H1 (cell line): ENCODE results near the gene HSF4. TPM values are rescaled to one million over a fixed set of nuclear protein-coding genes. Genes with fewer than 3 reads are reported as not detected.

ENCODE experiments used
- CTCF ChIA-PET: fragments of 300-600 bp; sonication (Branson Sonifier 250); formaldehyde crosslinking; loops from one replicate; lab custom pipeline; 2021; ENCODE audit not compliant: partially characterized antibody; lab: Charles Lee
- POLR2A ChIA-PET: fragments of 300-600 bp; sonication (Branson Sonifier 250); formaldehyde crosslinking; loops from one replicate; lab custom pipeline; 2021; ENCODE audit warnings: inconsistent platforms; ENCODE audit not compliant: partially characterized antibody; lab: Charles Lee
- DNase-seq, 2 experiments: peaks; one replicate each; pipeline versions ENCODE4 v3.0.0 to v3.0.0-alpha.2; 2010 to 2022; ENCODE audit warnings: low spot score in 2 of 2, low read depth in 1 of 2, mixed read lengths in 1 of 2
- FAIRE-seq: peaks from 2 replicates; lab custom pipeline; 2011; peaks lifted over from hg19 to GRCh38; lab: Jason Lieb, UNC
- H2AFZ ChIP-seq: 2 replicates; pipeline ENCODE4 v1.8.1; 2012; ENCODE audit warnings: low read length, inconsistent platforms
- H2AK5ac ChIP-seq: 2 replicates; pipeline ENCODE4 v1.6.1; 2013; ENCODE audit warnings: low read depth, low read length
- H2BK120ac ChIP-seq: replicated peaks from 2 replicates; pipeline ENCODE3; 2013; ENCODE audit warnings: low read depth, low read length, inconsistent platforms
- H2BK12ac ChIP-seq: 2 replicates; pipeline ENCODE4 v1.6.1; 2013; ENCODE audit warnings: low read depth, low read length
- H2BK15ac ChIP-seq: 2 replicates; pipeline ENCODE4 v1.6.1; 2013; ENCODE audit warnings: low read length
- H2BK20ac ChIP-seq: 2 replicates; pipeline ENCODE4 v1.6.1; 2013; ENCODE audit warnings: low read length
- H2BK5ac ChIP-seq: 2 replicates; pipeline ENCODE4 v1.6.1; 2013; ENCODE audit warnings: low read depth, low read length
- H3K14ac ChIP-seq: 2 replicates; pipeline ENCODE4 v1.6.1; 2013; ENCODE audit warnings: inconsistent platforms; ENCODE audit not compliant: insufficient read length
- H3K18ac ChIP-seq: 2 replicates; pipeline ENCODE4 v1.6.1; 2013; ENCODE audit warnings: low read length; ENCODE audit errors: extremely low read depth
- H3K23ac ChIP-seq: 2 replicates; pipeline ENCODE4 v1.6.1; 2013; ENCODE audit warnings: inconsistent platforms; ENCODE audit not compliant: insufficient read length
- H3K23me2 ChIP-seq: 2 replicates; pipeline ENCODE4 v1.6.1; 2013; ENCODE audit warnings: low read depth, low read length
- H3K27ac ChIP-seq: 2 replicates; pipeline ENCODE4 v1.6.1; 2011; ENCODE audit warnings: low read depth, low read length, inconsistent platforms
- H3K27me3 ChIP-seq, 4 experiments: replicated peaks in 1 of 4; 1 replicate in 1 of 4; 2 replicates in 3 of 4; pipeline versions ENCODE4 v1.6.1 to v1.8.1; 2011 to 2013; ENCODE audit warnings: low read length in 3 of 4, mild to moderate bottlenecking in 3 of 4, inconsistent platforms in 2 of 4, mixed read lengths in 2 of 4, moderate library complexity in 1 of 4; ENCODE audit not compliant: control insufficient read depth in 3 of 4, insufficient read depth in 3 of 4; ENCODE audit errors: extremely low read depth in 1 of 4
- H3K36me3 ChIP-seq, 4 experiments: 2 replicates each; pipeline versions ENCODE4 v1.6.1 to v1.8.1; 2011 to 2013; ENCODE audit warnings: mild to moderate bottlenecking in 4 of 4, low read length in 3 of 4, moderate library complexity in 2 of 4, control low read depth in 1 of 4, inconsistent platforms in 1 of 4; ENCODE audit not compliant: insufficient read depth in 4 of 4, control insufficient read depth in 2 of 4
- H3K4ac ChIP-seq: replicated peaks from 2 replicates; pipeline ENCODE3; 2013; ENCODE audit warnings: low read length, low read depth, mixed read lengths, inconsistent platforms; ENCODE audit not compliant: insufficient read length
- H3K4me1 ChIP-seq, 4 experiments: replicated peaks in 1 of 4; 1 replicate in 1 of 4; 2 replicates in 3 of 4; pipeline versions ENCODE4 v1.6.1 to v1.8.1; 2011 to 2013; ENCODE audit warnings: low read length in 3 of 4, inconsistent platforms in 2 of 4, mixed read lengths in 1 of 4; ENCODE audit not compliant: insufficient read depth in 4 of 4, control insufficient read depth in 3 of 4
- H3K4me2 ChIP-seq, 2 experiments: 2 replicates each; pipeline versions ENCODE4 v1.6.1 to v1.8.1; 2011 to 2013; ENCODE audit warnings: low read depth in 2 of 2, low read length in 2 of 2, control low read depth in 1 of 2, inconsistent platforms in 1 of 2, mild to moderate bottlenecking in 1 of 2; ENCODE audit not compliant: insufficient read depth in 1 of 2
- H3K4me3 ChIP-seq, 4 experiments: fragments of 200-600, 300-600 bp in 1 of 4; sonication (generic), shearing (Covaris generic), sonication (Bioruptor Twin) in 1 of 4; 2 replicates each; pipeline versions ENCODE4 v1.5.1 to v1.8.1; 2011 to 2016; ENCODE audit warnings: low read length in 4 of 4, low read depth in 3 of 4, control low read depth in 2 of 4, inconsistent platforms in 2 of 4, mild to moderate bottlenecking in 2 of 4, mixed read lengths in 1 of 4, moderate library complexity in 1 of 4; ENCODE audit not compliant: insufficient read depth in 2 of 4; ENCODE audit errors: extremely low read depth in 1 of 4
- H3K56ac ChIP-seq: replicated peaks from 2 replicates; pipeline ENCODE3; 2013; ENCODE audit warnings: low read depth, mild to moderate bottlenecking, mixed read lengths, low read length, inconsistent platforms; ENCODE audit not compliant: insufficient read length
- H3K79me1 ChIP-seq: 2 replicates; pipeline ENCODE4 v1.6.1; 2013; ENCODE audit warnings: low read depth, low read length, control low read depth
- H3K79me2 ChIP-seq, 2 experiments: 2 replicates each; pipeline versions ENCODE4 v1.6.1 to v1.8.1; 2012 to 2013; ENCODE audit warnings: low read length in 2 of 2, mild to moderate bottlenecking in 2 of 2, inconsistent platforms in 1 of 2; ENCODE audit not compliant: insufficient read depth in 2 of 2, control insufficient read depth in 1 of 2
- H3K9ac ChIP-seq, 4 experiments: replicated peaks in 1 of 4; 1 replicate in 1 of 4; 2 replicates in 3 of 4; pipeline versions ENCODE4 v1.6.1 to v1.8.1; 2011 to 2013; ENCODE audit warnings: low read depth in 3 of 4, low read length in 3 of 4, control low read depth in 2 of 4, mild to moderate bottlenecking in 2 of 4, moderate library complexity in 2 of 4, inconsistent platforms in 1 of 4; ENCODE audit errors: extremely low read depth in 1 of 4
- H3K9me3 ChIP-seq, 2 experiments: 2 replicates each; pipeline versions ENCODE4 v1.6.1 to v1.8.1; 2012 to 2013; ENCODE audit warnings: mild to moderate bottlenecking in 2 of 2, moderate library complexity in 2 of 2, control low read depth in 1 of 2, inconsistent platforms in 1 of 2, low read depth in 1 of 2, low read length in 1 of 2, mixed read lengths in 1 of 2; ENCODE audit not compliant: insufficient read depth in 2 of 2
- H4K20me1 ChIP-seq, 2 experiments: replicated peaks in 1 of 2; 2 replicates each; pipeline versions ENCODE3 to v1.8.1; 2011 to 2013; ENCODE audit warnings: inconsistent platforms in 2 of 2, low read length in 2 of 2, mild to moderate bottlenecking in 1 of 2; ENCODE audit not compliant: insufficient read depth in 2 of 2, control insufficient read depth in 1 of 2
- H4K5ac ChIP-seq: 2 replicates; pipeline ENCODE4 v1.6.1; 2013; ENCODE audit warnings: low read length, low read depth, mixed read lengths, inconsistent platforms; ENCODE audit not compliant: insufficient read length
- H4K8ac ChIP-seq: 2 replicates; pipeline ENCODE4 v1.8.0; 2013; ENCODE audit warnings: mild to moderate bottlenecking, moderate library complexity, low read length, inconsistent platforms; ENCODE audit not compliant: insufficient read depth; ENCODE audit errors: extremely low read depth
- H4K91ac ChIP-seq: replicated peaks from 2 replicates; pipeline ENCODE3; 2013; ENCODE audit warnings: low read length, mixed read lengths, inconsistent platforms; ENCODE audit not compliant: insufficient read length
- BACH1 ChIP-seq: IDR thresholded peaks from 2 replicates; pipeline ENCODE4 v1.6.1; 2012; ENCODE audit warnings: low read length, improper control_type of control experiment
- CEBPB ChIP-seq: IDR thresholded peaks from 2 replicates; pipeline ENCODE4 v1.6.1; 2012; ENCODE audit warnings: low read depth, low read length
- CHD1 ChIP-seq: IDR thresholded peaks from 2 replicates; pipeline ENCODE4 v1.6.1; 2012; ENCODE audit warnings: low read depth, low read length, improper control_type of control experiment
- JUND ChIP-seq: IDR thresholded peaks from 2 replicates; pipeline ENCODE4 v1.6.1; 2011; ENCODE audit warnings: mild to moderate bottlenecking, improper control_type of control experiment, low read length
- KDM5A ChIP-seq: fragments of 200-600 bp; IDR thresholded peaks from 2 replicates; pipeline ENCODE4 v1.7.1; 2012; ENCODE audit warnings: mild to moderate bottlenecking, low read length, inconsistent platforms, mixed read lengths
- NRF1 ChIP-seq: IDR thresholded peaks from 2 replicates; pipeline ENCODE4 v1.6.1; 2011; ENCODE audit warnings: mild to moderate bottlenecking, low read depth, low read length, improper control_type of control experiment
- PHF8 ChIP-seq: fragments of 200-600 bp; sonication (generic); conservative IDR thresholded peaks from 2 replicates; pipeline ENCODE4 v1.7.1; 2012; ENCODE audit warnings: low read depth, mild to moderate bottlenecking, inconsistent platforms, low read length, moderate library complexity
- RAD21 ChIP-seq, 2 experiments: IDR thresholded peaks in 1 of 2; conservative IDR thresholded peaks in 1 of 2; 2 replicates each; pipeline ENCODE4 v1.6.1; 2011; ENCODE audit warnings: low read depth in 2 of 2, low read length in 2 of 2, improper control_type of control experiment in 1 of 2, inconsistent platforms in 1 of 2, mild to moderate bottlenecking in 1 of 2, moderate library complexity in 1 of 2
- RXRA ChIP-seq: IDR thresholded peaks from 2 replicates; pipeline ENCODE4 v1.6.1; 2011; ENCODE audit warnings: low read depth, mild to moderate bottlenecking, low read length, moderate library complexity; ENCODE audit not compliant: insufficient read depth
- SUZ12 ChIP-seq: fragments of 200-600 bp; sonication (generic); IDR thresholded peaks from 2 replicates; pipeline ENCODE4 v1.6.1; 2012; ENCODE audit warnings: mild to moderate bottlenecking, inconsistent platforms, low read length, moderate library complexity, mixed read lengths
- TAF7 ChIP-seq: optimal IDR thresholded peaks from 2 replicates; pipeline ENCODE3; 2011; ENCODE audit warnings: low read depth, mild to moderate bottlenecking, inconsistent platforms, low read length, moderate library complexity, borderline replicate concordance
- WGBS, 2 experiments: shearing (Covaris generic) in 1 of 2; methylation state at CpG; one replicate each; pipeline versions ENCODE4 v1.1.6 to v1.1.7; 2013 to 2015; ENCODE audit warnings: low lambda C conversion rate in 2 of 2, mixed read lengths in 2 of 2, inconsistent platforms in 1 of 2, low coverage in 1 of 2, missing lambda C conversion rate in 1 of 2; ENCODE audit not compliant: insufficient replicate concordance in 2 of 2, insufficient coverage in 1 of 2, insufficient read length in 1 of 2; ENCODE audit errors: extremely low coverage in 1 of 2, missing lambda C conversion rate in 1 of 2; 5-methylcytosine and 5-hydroxymethylcytosine counted together
- polyA plus RNA-seq, 7 experiments: library from polyadenylated mRNA; depleted of rRNA in 3 of 7; stranded (reverse) in 5 of 7; unstranded in 2 of 7; fragments of >200 nt in 5 of 7; fragments of 200-250 nt in 2 of 7; gene quantifications; 1 replicate in 5 of 7; 2 replicates in 1 of 7; 4 replicates in 1 of 7; pipeline versions ENCODE4 v1.2.1 to v1.2.3, GENCODE V29; 2011 to 2013; ENCODE audit warnings: missing spikeins in 2 of 7, mixed read lengths in 2 of 7
- total RNA-seq: library from RNA; stranded (reverse); fragmentation: NEBNext Ultra II Directional; extraction: Animal tissue kit (Norgen Biotek cat#: 25700); gene quantifications from 2 replicates; pipeline ENCODE4 v1.2.1, GENCODE V29; 2021

HSF4 gene
- total and polyA plus RNA-seq, 2 of the 8 experiments (the other 6 are each of a cell fraction or from before 2014, with no cell fraction given) = 0.14 TPM; not detected in 1

DNA sequence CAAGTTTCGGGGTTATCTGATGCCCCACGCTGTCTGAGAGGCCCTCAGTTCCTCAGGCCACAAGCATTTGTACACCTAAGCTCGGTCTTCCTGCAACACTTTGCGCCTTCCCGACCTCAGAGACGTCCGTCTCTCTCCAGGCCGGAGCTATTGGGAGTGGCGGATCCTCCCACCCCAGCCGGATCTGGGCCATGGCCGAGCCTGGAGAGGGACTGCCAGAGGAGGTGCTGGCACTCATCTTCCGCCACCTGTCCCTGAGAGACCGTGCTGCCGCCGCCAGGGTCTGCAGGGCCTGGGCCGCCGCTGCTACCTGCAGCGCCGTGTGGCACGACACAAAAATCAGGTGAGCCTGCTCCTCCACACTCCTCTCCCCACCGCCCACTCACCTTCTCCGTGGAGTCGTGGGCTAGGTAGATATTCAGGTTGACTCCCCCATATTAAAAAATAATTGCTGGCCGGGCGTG lies 2.9 kb upstream of the HSF4 start:
- DNase-seq = peak in 1 of 2 experiments; percentile 53
- peaks cover 15% of the 10 kb centered on the region for H3K23me2 ChIP-seq
- FAIRE-seq = no peak
- H2BK20ac ChIP-seq = no peak overlapping the region
- H2BK15ac ChIP-seq = no peak overlapping the region
- 21% methylated on average over 25 of the region's 25 CpGs; no CpG with 5 or more reads in 1 of the 2 experiments for WGBS, 2 experiments
- H2BK12ac ChIP-seq = peak overlapping the region; percentile 45; the same call in 1 of the 2 replicates
- peaks cover 0 to 14% (median 0%) of the 10 kb centered on the region in 4 experiments; a peak in 1 of 8 replicates for H3K36me3 ChIP-seq
- peaks cover 5 to 21% of the 10 kb centered on the region in 2 experiments for H4K20me1 ChIP-seq
- 0 out of 8 replicates have a peak overlapping the region, but pooled peaks of 1 of the 4 experiments have one; percentile 61 for H3K4me3 ChIP-seq
- no peak overlapping the region for H2BK5ac ChIP-seq
- no peak overlapping the region for H4K91ac ChIP-seq
- H3K79me2 ChIP-seq = no peaks in the 10 kb centered on the region
- H3K4ac ChIP-seq = no peak overlapping the region
- H2AFZ ChIP-seq = no peak overlapping the region
- no peak overlapping the region for H3K23ac ChIP-seq
- ChIA-PET CTCF (interaction anchor here (1.4 to 19.3 kb wide), 8 partner anchors 5 to 209 kb away, joined by 4 to 291 read pairs (median 46); partner anchors contain the start of genes B3GNT9, CES3, FBXL8 and HSF4), POLR2A (interaction anchor here (1.3 to 7.9 kb wide), 5 partner anchors 8 to 38 kb away, joined by 3 to 59 read pairs (median 12); partner anchors contain the start of genes B3GNT9, MATCAP1 and NOL3)
- H3K27ac ChIP-seq = no peak overlapping the region
- H3K18ac ChIP-seq = no peak overlapping the region
- peak overlapping the region; percentile 29 to 74; a peak in 2 of 4 replicates for H3K4me2 ChIP-seq
- H4K5ac ChIP-seq = no peak overlapping the region
- no peak overlapping the region for H3K9ac ChIP-seq
- H3K79me1 ChIP-seq = no peaks in the 10 kb centered on the region
- no peak overlapping the region for H2BK120ac ChIP-seq
- H3K56ac ChIP-seq = no peak overlapping the region
- no peak overlapping the region for H3K14ac ChIP-seq
- H3K4me1 ChIP-seq = peaks cover 0 to 32% (median 28%) of the 10 kb centered on the region in 4 experiments; a peak in 6 of 7 replicates
- H3K27me3 ChIP-seq = peaks cover 93 to 100% (median 99%) of the 10 kb centered on the region in 4 experiments
- H2AK5ac ChIP-seq = no peak overlapping the region
- H3K9me3 ChIP-seq = no peaks in the 10 kb centered on the region
- no peak overlapping the region for H4K8ac ChIP-seq
- no peak for TF ChIP-seq CHD1
- no peak for TF ChIP-seq NRF1
- no peak for TF ChIP-seq JUND
- TF ChIP-seq PHF8 = no peak
- TF ChIP-seq KDM5A = no peak
- TF ChIP-seq RAD21 (IDR thresholded peaks at IDR 0.05 in 1 of 2, conservative IDR thresholded peaks at IDR 0.05 in 1 of 2; ENCODE audit: low read depth in 2 of 2, low read length in 2 of 2) = no peak
- no peak for TF ChIP-seq BACH1
- no peak for TF ChIP-seq RXRA
- no peak for TF ChIP-seq CEBPB
- TF ChIP-seq TAF7 = no peak
- peak; percentile 62 for TF ChIP-seq SUZ12
